HFFc6 (cell line): ENCODE results near the gene NOVA2. TPM values are rescaled to one million over a fixed set of nuclear protein-coding genes. Genes with fewer than 3 reads are reported as not detected.

Source experiments
- DNase-seq: peaks from one replicate; pipeline ENCODE4 v3.0.0-alpha.2; 2018
- H3K27ac Mint-ChIP-seq: 2 replicates; pipeline ENCODE4 v1.8.0; 2020; ENCODE audit warnings: mild to moderate bottlenecking, mixed read lengths
- H3K27me3 Mint-ChIP-seq: 2 replicates; pipeline ENCODE4 v1.8.0; 2021; ENCODE audit warnings: mild to moderate bottlenecking, moderate library complexity, mixed read lengths; ENCODE audit not compliant: insufficient read depth
- H3K36me3 Mint-ChIP-seq: 2 replicates; pipeline ENCODE4 v1.8.0; 2021; ENCODE audit warnings: low read depth, mixed read lengths
- H3K4me1 Mint-ChIP-seq: 2 replicates; pipeline ENCODE4 v1.8.0; 2020; ENCODE audit warnings: low read depth, mixed read lengths
- H3K4me3 Mint-ChIP-seq: 2 replicates; pipeline ENCODE4 v1.8.0; 2020; ENCODE audit warnings: mild to moderate bottlenecking, moderate library complexity, mixed read lengths
- H3K9me3 Mint-ChIP-seq: 2 replicates; pipeline ENCODE4 v1.8.0; 2020; ENCODE audit warnings: mild to moderate bottlenecking, mixed read lengths
- CTCF ChIP-seq: fragments of 200-600 bp; sonication (generic); IDR thresholded peaks from 2 replicates; pipeline ENCODE4 v1.5.0; 2021; ENCODE audit warnings: antibody characterized with exemption, mild to moderate bottlenecking
- total RNA-seq, 6 experiments: library from RNA; stranded (reverse); fragmentation: NEBNext Ultra II Directional; extraction: Animal tissue kit (Norgen Biotek cat#: 25700); gene quantifications; 2 replicates in 1 of 6; 3 replicates in 5 of 6; pipeline ENCODE4 v1.2.3, GENCODE V29; 2021

The NOVA2 gene
- total RNA-seq, 6 experiments from 2014 or later = 0.03 to 0.14 (median 0.10) TPM; not detected in 2

GRCh38 chr19:45968626-45969025 is 5.0 kb downstream of the NOVA2 start:
- Mint-ChIP-seq H3K27me3 (peaks cover 40% of the 10 kb centered on the region), H3K36me3 (no peaks in the 10 kb centered on the region), H3K9me3 (no peaks in the 10 kb centered on the region), H3K4me3 (no peak overlapping the region), H3K27ac (no peak overlapping the region), H3K4me1 (no peaks in the 10 kb centered on the region)
- DNase-seq = no peak
- TF ChIP-seq CTCF = no peak

- no peaks in the 10 kb centered on the region for H3K36me3 Mint-ChIP-seq
- no peak overlapping the region for H3K27ac Mint-ChIP-seq
- TF ChIP-seq CTCF = no peak
- no peak overlapping the region for H3K4me3 Mint-ChIP-seq
- H3K9me3 Mint-ChIP-seq = no peaks in the 10 kb centered on the region
- H3K4me1 Mint-ChIP-seq = no peaks in the 10 kb centered on the region
- DNase-seq = no peak
- H3K27me3 Mint-ChIP-seq = peaks cover 48% of the 10 kb centered on the region
These were observed 6.4 kb downstream of the NOVA2 start for GRCh38 chr19:45967246-45967645.

- Mint-ChIP-seq H3K36me3 (no peaks in the 10 kb centered on the region), H3K9me3 (no peaks in the 10 kb centered on the region), H3K4me3 (no peak overlapping the region), H3K27me3 (peaks cover 48% of the 10 kb centered on the region), H3K4me1 (peaks cover 16% of the 10 kb centered on the region; the same call in 1 of the 2 replicates), H3K27ac (no peak overlapping the region)
- no peak for DNase-seq
- no peak for TF ChIP-seq CTCF
These were observed 11.6 kb downstream of the NOVA2 start for GRCh38 chr19:45962021-45962420.

- Mint-ChIP-seq H3K4me3 (no peak overlapping the region), H3K36me3 (no peaks in the 10 kb centered on the region), H3K9me3 (no peaks in the 10 kb centered on the region), H3K27me3 (peaks cover 43% of the 10 kb centered on the region), H3K27ac (no peak overlapping the region), H3K4me1 (peaks cover 16% of the 10 kb centered on the region; the same call in 1 of the 2 replicates)
- peak; percentile 20; the same call in 1 of the 2 replicates for TF ChIP-seq CTCF
- DNase-seq = no peak
These were observed 12.9 kb downstream of the NOVA2 start for GRCh38 chr19:45960595-45961235.

- no peak for TF ChIP-seq CTCF
- peaks cover 22% of the 10 kb centered on the region; the same call in 1 of the 2 replicates for H3K4me1 Mint-ChIP-seq
- no peaks in the 10 kb centered on the region for H3K36me3 Mint-ChIP-seq
- H3K9me3 Mint-ChIP-seq = no peaks in the 10 kb centered on the region
- no peak overlapping the region for H3K27ac Mint-ChIP-seq
- no peak for DNase-seq
- H3K4me3 Mint-ChIP-seq = no peak overlapping the region
- H3K27me3 Mint-ChIP-seq = peaks cover 43% of the 10 kb centered on the region
These were observed 14.1 kb downstream of the NOVA2 start for GRCh38 chr19:45959517-45960025.
